Cardiac septum (tissue), 1 donor: ENCODE measurements around the gene ACD. TPM values are rescaled to one million over a fixed set of nuclear protein-coding genes. Genes with fewer than 3 reads are reported as not detected.

Experiments used
- DNase-seq: peaks from one replicate; pipeline ENCODE4 v3.0.0-alpha.2; 2020; ENCODE audit warnings: low spot score
- intact Hi-C: fragments of 100-400 bp; cut with DNase I; formaldehyde crosslinking; loops from one replicate; pipeline ENCODE4 v1.14.0; 2022
- total RNA-seq: library from RNA; stranded (reverse); fragmentation: NEBNext Ultra II Directional; extraction: Animal tissue kit (Norgen Biotek cat#: 25700); gene quantifications from one replicate; pipeline ENCODE4 v1.2.1, GENCODE V29; 2021
- donor health status: DM: no; HTN: no; CAD: no.

ACD gene
- total RNA-seq, 1 donor from 2014 or later: 9.3 TPM

DNA sequence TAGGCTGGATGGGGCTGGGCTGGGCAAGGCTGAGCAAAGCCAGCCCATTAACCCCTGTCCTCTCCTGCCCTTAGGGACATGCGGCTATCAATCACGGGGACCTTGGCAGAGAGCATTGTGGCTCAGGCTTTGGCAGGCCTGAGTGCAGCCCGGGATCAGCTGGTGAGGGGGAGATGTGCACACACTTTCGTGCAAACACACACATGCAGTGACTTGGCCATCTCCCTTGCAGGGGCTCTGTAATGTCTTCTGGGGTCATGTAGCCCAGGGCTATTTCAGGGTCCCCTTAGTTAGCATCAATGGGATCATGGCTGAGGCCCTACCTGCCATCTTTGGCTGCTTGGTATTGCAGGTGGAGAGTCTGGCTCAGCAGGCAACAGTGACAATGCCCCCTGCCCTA lies 8.2 kb downstream of the ACD start:
- intact Hi-C loops: no loop called here
- DNase-seq: no peak

GRCh38 chr16:67651039-67651438 lies 9.0 kb downstream of the ACD start:
- no peak for DNase-seq

GRCh38 chr16:67650023-67650422 lies 10.0 kb downstream of the ACD start:
- intact Hi-C loops: no loop called here
- DNase-seq: no peak

More at GRCh38 chr16:67651039-67651438, 9.0 kb downstream of the ACD start:
- intact Hi-C loops: no loop called here

- intact Hi-C loops: no loop called here
Measured at GRCh38 chr16:67649494-67649931, 10.5 kb downstream of the ACD start.

DNA sequence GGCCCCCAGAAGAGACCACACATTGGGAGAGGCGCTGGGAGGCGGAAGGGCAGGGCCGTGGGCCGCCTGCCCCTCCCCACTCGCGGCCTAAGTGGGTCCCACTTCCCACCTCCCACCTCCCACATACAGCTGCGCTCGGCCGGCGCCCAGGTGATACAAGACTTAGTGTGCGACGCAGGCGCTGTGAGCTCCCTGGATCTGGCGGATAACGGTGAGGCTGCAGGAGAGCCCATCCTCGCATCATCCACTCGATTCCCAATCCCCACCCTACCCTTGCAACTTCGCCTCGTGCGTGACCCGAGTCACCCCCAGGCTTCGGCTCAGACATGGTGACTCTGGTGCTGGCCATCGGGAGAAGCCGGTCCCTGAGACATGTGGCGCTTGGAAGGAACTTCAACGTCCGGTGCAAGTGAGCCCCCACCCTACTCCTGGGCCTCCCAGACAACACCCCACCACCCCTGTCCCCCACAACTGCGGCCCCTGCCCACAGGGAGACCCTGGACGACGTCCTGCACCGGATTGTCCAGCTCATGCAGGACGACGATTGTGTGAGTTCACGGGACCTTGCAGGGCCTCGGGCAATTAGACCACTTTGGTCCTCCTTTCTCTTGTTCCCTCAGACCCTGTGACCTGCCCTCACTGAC lies 11.2 kb downstream of the ACD start:
- no peak for DNase-seq
- intact Hi-C loops: no loop called here

More at GRCh38 chr16:67649494-67649931, 10.5 kb downstream of the ACD start:
- DNase-seq: no peak

DNA sequence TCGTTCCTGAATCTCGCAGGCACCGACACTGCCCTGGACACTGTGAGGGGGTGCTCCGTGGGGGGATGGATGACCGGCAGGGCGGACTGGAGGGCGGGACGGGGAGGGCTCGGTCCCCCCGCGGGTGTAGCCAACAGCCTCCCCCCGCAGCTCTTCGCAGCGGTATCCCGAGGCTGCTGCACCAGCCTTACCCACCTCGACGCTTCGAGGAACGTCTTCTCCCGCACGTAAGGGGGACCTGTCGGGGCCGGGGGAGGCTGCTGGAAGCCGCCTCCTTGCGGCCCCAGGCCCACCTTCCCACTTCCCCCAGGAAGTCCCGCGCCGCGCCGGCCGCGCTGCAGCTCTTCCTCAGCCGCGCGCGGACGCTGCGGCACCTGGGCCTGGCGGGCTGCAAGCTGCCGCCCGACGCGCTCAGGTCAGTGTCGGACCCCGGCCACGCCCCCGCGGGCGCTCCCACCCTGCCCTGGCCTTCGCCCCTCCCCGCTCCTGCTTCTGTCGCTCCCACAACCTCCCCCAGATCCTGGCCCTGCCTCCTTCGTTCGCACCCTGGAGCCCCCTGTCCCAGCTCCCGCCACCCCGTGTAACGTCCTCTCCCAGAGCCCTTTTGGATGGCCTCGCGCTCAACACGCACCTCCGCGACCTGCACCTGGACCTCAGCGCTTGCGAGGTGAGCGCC lies 11.8 kb downstream of the ACD start:
- intact Hi-C loops: no loop called here
- no peak for DNase-seq

DNA sequence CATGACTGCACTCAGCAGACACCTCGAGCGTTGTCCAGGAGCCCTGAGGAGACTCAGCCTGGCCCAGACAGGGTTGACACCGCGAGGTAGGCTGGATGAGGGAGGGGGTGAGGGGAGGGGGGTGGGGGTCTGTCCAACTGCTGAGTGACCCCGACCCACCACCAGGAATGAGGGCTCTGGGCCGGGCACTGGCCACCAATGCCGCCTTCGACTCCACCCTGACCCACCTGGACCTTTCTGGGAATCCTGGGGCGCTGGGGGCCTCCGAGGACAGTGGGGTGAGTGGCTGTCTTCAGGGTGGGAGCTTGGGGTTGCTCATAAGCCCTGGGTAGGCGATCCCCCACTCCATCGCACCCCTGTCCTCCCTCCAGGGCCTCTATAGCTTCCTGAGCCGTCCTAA lies 12.4 kb downstream of the ACD start:
- DNase-seq: no peak
- intact Hi-C loops: no loop called here

- DNase-seq: no peak
- intact Hi-C loops: no loop called here
Measured at GRCh38 chr16:67647111-67647651, 12.9 kb downstream of the ACD start.

GRCh38 chr16:67645397-67646121 lies 14.5 kb downstream of the ACD start:
- no peak for DNase-seq
- intact Hi-C loops: loop anchor here (2.0 kb wide), 1 partner anchor 125 kb away; no protein-coding TSS in a partner anchor

DNA sequence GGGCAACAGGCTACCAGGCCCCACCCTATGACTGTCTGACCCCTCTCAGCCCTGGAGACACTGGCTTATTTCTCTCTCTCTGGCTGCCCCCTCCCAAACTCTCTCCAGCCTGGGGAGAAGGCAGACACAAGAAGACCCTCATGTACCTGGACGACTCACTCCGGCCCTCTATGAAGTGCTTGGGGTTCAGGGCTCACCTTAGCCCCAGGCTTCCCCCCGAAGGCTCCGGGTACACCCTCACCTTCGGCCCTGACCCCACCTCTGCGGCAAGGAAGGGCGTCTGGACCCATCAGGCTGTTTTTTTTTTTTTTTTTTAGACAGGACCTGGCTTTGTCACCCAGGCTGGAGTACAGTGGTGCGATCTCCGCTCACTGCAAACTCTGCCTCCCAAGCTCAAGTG lies 16.0 kb downstream of the ACD start:
- intact Hi-C loops: loop anchor here (2.0 kb wide), 1 partner anchor 123 kb away; no protein-coding TSS in a partner anchor
- no peak for DNase-seq

- DNase-seq: peak; percentile 81
- intact Hi-C loops: no loop called here
Measured at GRCh38 chr16:67641779-67642708, 18.0 kb downstream of the ACD start.

- intact Hi-C loops: no loop called here
- DNase-seq: peak; percentile 67
Measured at GRCh38 chr16:67637625-67638024, 22.4 kb downstream of the ACD start.

DNA sequence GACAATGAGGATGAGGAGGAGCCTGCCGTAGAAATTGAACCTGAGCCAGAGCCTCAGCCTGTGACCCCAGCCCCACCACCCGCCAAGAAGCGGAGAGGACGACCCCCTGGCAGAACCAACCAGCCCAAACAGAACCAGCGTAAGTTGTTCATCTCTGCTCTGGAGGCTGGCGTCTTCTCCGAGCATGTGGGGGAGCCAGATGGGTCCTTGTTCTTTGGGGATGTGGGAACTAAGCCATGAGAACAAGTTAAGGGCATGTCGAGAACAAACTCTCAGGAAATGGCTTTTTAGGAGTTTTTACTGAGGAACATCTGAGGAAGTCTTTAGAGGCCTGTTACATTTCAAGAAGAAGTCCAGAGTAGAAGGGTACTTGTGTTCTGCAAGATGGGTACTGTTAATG lies 23.3 kb downstream of the ACD start:
- intact Hi-C loops: no loop called here

GRCh38 chr16:67632415-67633172 lies 27.5 kb downstream of the ACD start:
- intact Hi-C loops: no loop called here
- DNase-seq: no peak

More for the DNA sequence above, 23.3 kb downstream of the ACD start:
- DNase-seq: peak; percentile 62

GRCh38 chr16:67628216-67628615 lies 31.8 kb downstream of the ACD start:
- no peak for DNase-seq
- intact Hi-C loops: no loop called here

GRCh38 chr16:67613808-67614207 lies 46.3 kb downstream of the ACD start:
- intact Hi-C loops: no loop called here
- no peak for DNase-seq

GRCh38 chr16:67608364-67608763 lies 51.7 kb downstream of the ACD start:
- no peak for DNase-seq
- intact Hi-C loops: no loop called here
